Glomerular visceral epithelial cell (primary cell): ENCODE measurements around the gene ANAPC15.
A peak's percentile ranks its signal among the peaks of the same experiment; 100 is the strongest.

Source experiments
- DNase-seq: peaks from one replicate; pipeline ENCODE4 v3.0.0-alpha.2; 2016; ENCODE audit errors: extremely low spot score

The ANAPC15 gene

DNA sequence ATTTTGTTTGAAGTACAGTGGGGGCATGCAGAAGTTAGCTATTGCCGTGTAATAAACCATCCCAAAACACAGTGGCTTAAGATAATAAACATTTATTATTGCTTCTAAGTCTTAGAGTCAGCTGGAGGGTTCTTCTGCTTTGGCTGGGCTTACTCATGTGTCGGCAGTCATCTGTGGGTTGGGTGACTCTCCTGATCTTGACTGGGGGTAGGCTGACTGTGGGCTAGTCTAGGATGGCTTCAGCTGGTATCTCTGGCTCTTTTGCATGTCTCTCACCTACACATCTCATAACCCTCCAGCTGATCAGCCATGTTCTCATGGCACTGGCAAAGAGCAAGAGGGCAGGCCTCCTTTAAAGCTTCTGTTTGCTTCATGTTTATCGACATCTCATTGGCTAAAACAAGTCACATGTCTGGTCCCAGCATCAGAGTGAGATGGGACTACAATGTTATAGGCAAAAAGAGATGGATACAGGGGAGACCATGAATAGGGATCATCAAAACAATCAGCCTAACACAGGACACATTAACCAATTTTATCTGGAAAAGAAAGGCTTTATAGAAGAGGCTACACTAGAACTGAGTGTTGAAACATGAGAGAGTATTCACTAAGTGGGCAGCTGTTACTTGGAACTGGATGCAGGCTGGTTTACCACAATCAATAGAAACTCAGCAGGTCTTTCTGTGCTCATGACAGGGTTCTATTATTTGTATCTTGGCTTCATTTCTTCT, 26.7 kb downstream of the ANAPC15 start:
- DNase-seq = no peak

GRCh38 chr11:72084965-72085364, 27.5 kb downstream of the ANAPC15 start:
- DNase-seq = no peak

- no peak for DNase-seq
Measured at GRCh38 chr11:72084076-72084475, 28.4 kb downstream of the ANAPC15 start.

DNA sequence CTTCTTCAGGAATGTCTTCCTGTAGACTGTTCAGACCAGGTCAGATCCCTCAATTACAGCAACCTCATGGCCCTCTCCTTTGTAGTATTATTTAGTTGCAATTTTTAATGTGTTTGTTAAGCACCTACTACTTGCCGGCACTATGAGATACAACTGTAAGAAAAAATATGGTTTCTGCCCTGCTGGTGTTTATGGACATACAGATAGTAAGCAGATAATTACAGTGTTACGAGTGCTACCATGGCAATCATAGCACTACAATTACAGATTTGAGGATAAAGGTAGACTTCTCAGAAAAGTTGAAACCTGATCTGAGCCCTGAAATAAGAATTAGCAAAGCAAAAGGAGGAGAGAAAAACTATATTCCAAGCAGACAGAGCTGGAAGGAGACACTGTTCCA, 29.1 kb downstream of the ANAPC15 start:
- DNase-seq = no peak

DNA sequence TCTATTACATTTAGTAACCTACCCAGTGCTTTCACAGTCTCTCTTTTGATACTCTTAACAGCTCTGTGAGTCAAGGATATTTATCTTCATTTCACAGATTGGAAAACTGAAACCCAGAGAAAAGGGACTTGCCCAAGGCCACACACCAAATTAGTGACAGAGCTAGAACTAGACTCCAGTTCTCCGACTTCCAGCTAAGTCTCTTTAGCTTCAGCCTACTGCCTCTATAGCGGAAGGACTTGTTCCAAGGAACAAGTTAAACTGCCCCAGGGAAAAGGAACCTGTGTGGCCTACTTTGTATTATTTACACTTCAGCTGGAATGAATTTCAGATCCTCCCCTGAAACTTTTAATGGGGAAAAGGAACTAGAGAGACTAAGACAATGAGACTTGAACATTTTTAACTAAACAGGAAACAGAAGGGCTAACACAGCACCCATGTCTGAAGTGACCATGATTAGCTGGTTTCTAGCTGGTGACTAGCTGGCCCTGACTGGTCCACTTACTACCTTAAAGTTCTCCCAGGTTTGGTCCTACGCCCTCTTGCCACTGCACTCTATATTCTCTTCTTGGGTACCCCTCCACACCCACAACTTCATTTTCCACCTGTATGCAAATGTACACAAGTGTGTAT, 30.6 kb downstream of the ANAPC15 start:
- DNase-seq = no peak

DNA sequence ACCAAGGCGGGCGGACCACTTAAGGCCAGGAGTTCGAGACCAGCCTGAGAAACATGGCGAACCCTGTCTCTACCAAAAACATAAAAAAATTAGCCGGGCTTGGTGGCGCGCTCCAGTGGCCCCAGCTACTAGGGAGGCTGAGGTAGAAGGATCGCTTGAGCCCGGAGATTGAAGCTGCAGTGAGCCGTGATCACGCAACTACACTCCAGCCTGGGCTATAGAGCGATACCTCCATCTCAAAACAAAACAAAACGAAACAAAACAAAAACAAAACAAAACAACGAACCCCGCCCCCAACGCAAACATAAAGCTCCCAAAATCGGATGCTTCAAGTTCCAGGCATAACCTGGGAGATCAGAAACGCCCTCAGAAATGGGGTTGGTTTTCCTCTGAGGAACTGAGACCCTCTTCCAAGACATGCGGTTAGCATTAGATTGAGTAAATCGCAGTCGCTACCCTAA, 31.3 kb downstream of the ANAPC15 start:
- no peak for DNase-seq

DNA sequence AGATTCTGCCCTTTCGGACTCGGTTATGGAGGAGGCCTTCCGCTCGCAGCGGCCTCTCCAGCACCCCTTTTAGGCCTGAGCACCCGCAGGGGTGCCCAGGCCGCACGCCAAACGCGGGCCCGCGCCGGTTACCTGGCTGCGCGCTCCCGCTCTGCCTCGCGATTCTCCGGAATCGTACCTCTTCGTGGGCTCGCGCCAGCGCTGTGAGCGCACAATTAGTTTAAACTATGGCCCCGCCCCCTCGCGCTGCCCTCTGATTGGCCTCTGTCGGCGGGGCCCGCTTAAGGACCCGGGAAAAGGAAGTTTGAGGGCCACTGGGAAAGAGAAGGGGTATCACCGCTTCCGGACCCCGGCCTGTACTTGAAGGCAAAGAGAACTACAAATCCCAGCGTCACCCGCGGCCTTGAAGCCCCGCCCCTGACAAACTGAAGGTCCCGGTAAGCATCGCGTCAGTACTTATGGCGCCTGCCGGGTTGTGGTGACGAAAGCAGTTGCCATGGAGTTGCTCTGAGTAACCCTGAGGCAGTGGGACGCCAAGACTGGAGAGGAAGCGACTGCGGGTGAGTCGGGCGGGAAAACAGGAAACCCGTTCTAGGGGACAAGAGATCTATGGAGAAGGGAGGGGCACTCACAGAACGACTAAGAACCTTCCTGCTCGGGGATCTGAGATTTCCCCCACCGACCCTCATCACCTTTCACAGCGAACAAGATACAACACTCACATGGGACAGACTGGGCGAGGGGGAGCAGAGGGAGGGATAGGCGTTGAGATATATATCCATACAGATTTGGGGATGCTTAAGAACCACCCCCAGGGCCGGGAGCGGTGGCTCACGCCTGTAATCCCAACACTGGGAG, 31.9 kb downstream of the ANAPC15 start, which contains the start of the genes LRRC51 and NUMA1:
LRRC51 (plus strand) TSS at position 525 of the 858 bp plus-strand sequence. CDS start 8,234 bp downstream, outside the sequence.
NUMA1 (minus strand) TSS at position 217 of the 858 bp plus-strand sequence. CDS start 44,599 bp downstream, outside the sequence.
- DNase-seq = peak; percentile 100

DNA sequence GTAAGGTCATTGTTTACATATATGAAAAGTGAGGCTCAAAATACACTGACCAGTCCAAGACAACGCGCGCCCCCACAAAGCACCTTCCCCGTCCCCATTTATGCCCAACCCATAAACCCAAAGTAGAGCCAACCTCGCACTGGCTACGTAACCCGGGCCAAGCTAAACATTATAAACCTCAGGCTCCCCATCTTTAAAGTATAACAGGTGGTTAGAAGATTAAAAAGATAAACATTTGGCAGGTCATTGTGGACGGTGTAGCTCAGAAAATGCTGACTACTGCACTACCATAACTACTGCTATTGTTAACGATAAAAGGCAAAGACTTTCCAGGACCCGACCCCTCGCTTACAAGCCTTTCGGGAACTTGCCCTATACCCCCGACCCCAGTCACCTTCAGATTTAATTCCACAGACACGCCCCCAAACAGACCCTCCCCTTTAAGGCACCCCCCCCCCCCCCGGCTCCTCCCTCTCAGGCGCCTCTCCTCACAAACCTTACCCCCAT, 32.6 kb downstream of the ANAPC15 start:
- DNase-seq = no peak

DNA sequence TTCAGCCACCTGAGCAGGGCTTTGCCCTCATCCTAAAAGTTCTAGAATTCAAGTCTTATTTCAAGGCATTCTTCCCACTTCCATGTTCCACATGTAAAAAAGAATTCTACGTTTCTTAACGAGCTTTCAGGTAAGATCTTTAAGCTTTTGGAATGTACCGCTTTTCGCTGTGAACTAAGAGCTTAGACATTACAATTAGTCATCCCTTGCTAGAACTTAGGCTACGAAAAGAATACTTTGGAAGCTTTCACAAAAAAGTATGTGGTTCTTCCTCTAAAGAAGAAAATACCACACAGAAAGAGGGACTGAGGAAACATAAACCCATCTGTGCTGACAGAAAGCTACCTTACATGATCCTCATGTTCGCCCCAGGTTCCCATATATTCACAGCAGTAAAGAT, 34.0 kb downstream of the ANAPC15 start:
- no peak for DNase-seq

DNA sequence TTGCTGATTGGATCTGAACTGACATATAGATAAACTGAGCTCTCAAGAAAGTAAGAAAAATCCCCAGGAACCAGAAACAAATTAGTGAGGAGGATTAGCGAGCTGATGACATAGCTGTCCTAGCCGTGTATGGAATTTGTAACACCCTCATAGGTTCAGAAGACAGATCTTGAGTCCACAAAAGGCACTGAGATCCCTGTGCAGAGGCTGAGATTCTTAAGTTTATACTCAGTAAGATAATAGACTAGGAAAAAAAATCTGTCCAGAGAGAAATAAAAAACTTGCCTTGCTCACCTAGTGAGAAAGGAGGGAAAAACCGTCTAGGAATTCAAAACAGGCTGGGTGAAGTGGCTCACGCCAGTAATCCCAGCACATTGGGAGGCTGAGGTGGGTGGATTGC, 36.7 kb downstream of the ANAPC15 start:
- no peak for DNase-seq

DNA sequence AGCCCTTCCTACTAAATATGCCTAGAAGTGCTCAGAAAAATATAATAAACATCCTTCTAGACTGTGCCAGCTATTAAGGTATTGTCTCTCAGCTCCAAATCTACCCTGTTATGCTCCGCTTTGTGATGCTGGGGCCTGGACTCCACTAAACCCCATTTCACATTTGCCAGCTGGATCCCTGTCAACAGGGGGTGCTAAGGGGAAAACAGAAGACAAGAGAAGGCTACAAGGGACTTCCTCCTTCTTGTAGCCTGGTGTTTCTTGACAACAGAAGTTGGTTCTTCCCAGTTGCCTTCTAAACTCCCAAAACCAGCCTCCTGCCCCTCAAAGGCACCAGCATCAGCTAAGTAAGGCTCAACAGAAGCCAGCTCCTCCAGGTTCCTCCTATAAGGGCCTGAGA, 37.4 kb downstream of the ANAPC15 start:
- DNase-seq = no peak

DNA sequence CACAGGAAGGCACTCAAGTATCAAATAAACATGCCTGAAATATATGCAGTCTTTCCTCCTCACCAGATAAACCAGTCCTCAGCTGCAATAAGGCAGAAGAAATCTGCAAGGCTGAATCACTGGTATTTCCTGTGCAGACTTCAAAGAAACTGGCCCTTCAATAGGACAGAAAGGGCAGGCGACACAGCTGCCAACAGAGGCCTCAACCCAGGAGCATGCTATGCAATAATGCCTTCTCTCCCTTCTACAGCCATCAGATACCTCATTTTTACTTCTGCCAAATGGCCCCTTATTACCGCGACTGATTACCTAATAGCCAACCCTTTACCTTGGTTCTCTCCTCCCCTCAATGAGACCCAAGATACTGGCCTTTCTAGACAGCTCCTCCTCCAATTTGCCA, 40.1 kb downstream of the ANAPC15 start:
- peak; percentile 70 for DNase-seq

DNA sequence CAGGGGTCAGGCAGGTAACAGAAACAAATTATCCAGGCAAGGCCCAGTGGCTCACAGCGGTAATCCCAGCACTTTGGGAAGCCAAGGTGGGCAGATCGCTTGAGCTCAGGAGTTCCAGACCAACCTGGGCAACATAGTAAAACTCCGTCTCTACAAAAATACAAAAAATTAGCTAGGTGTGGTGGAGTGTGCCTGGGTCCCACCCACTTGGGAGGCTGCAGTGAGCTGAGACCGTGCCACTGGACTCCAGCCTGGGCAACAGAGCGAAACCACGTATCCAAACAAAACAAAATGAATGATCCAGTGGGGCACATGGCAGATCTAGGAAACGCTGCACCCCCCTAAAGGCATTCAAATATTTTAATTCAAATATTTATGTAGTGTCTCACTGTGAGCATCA, 42.0 kb downstream of the ANAPC15 start:
- DNase-seq = peak; percentile 40

DNA sequence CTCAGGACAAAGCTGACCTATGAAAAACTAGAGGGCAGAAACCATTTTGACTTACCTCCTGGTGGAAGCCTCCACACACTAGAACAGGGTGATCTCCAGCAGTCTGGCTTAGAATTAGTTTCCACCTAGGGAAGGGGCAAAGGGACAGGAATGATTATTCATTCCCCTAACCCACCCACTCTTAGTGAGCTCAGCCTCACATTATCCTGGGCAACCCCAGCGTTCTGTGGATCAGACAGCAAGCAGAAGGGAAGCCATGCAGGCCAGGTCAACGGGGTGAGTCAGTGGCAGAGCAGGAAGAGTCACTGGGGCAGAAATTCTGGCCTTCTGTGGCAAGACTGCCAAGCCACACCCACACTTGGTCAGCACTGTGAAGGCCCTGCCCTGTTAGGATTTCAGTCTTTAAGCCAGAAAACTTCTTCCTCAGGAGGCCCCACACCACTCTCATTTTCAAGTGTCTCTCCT, 42.7 kb downstream of the ANAPC15 start:
- peak; percentile 87 for DNase-seq

DNA sequence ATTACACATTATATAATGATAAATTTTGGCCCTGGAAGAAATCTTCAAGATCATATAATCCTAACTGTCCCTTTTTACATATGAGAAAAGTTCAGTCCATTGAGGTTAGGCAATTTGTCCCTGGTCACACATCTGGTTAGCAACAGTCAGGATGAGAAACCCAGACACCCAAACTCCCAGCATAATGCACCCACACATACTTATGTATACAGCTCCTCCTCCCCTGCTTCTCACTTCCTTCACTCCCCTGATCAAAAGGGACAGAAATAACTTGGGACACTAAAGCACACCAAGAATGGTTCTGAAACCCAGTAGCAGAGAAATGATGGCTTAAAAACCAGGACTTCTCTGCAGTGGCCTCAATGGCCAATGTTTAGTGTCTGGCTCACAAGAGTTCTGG, 43.3 kb downstream of the ANAPC15 start:
- DNase-seq = peak; percentile 13

DNA sequence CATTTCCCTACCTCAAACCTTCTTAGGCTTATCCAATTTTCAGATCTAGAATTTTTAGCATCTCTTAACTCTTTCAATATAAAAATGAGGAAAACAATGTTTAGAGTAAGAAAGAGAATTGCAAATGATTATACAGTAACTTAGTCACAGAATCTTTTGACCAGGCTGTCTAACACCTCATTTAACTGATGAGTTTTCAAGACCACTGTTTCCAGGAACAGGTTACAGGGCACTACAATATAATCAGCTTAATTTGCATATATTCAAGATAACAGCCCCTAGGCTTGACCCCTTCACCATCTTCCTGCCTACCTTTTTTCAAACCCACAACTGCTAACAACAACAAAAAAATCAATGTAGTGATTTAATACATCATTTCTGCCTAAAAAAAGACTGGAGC, 44.8 kb downstream of the ANAPC15 start:
- DNase-seq = no peak

- DNase-seq = no peak
Measured at GRCh38 chr11:72067266-72067665, 45.2 kb downstream of the ANAPC15 start.

DNA sequence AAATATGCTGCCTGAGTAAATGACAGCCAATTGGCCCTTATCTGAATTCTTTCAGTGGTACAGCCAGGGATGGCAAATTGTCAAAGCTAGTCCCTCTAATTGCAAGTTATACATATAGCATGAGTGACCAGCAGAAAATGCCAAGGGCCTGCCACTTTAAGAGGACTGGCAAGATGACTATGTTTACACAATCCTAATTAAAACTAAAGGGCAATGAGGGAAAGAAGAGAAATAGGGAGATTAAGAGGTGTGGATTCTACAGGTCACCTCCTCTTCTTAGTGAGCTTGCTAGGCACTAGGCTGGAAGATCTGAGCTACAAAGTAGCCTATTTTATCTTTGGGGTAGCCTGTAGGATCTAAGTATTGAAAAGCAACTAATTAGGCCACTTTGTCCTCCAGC, 45.6 kb downstream of the ANAPC15 start:
- DNase-seq = no peak

DNA sequence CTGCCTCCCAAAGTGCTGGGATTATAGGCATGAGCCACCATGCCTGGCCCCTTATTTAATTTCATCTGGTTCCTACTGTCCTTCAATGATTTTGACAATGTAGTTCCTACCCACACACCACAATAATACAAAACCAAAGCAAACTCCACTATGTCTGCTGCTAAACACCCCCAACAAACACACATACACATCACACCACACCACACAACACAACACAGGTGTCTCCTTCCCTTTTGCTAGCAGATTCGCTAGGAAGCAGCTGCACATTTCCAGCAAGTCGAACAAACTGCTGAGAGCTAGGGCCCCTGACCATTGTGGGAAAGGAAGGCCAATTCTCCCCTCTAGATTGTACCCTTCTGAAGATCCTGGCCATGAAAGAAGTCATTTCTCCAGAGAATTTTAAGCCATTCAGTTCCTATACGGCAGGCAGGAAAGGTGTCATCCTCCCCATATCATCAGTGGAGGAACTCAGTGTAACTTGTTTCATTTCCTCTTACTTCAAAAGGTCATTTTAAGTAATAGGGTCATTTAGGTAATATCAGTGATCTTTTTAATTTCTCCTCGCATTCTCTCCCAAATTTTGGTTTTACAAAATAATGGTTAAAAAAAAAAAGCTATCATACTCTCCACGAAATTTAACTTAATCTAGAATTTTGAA, 50.6 kb downstream of the ANAPC15 start:
- no peak for DNase-seq
